ENCODE data around the gene ATP1A1. TPM values are rescaled to one million over a fixed set of nuclear protein-coding genes. Genes with fewer than 3 reads are reported as not detected.

ATP1A1 gene
- total and polyA plus RNA-seq, 9 of the 15 experiments (the other 6 are each of a cell fraction or from before 2014, with no cell fraction given), result 99.3 to 513 (median 234) TPM

DNA sequence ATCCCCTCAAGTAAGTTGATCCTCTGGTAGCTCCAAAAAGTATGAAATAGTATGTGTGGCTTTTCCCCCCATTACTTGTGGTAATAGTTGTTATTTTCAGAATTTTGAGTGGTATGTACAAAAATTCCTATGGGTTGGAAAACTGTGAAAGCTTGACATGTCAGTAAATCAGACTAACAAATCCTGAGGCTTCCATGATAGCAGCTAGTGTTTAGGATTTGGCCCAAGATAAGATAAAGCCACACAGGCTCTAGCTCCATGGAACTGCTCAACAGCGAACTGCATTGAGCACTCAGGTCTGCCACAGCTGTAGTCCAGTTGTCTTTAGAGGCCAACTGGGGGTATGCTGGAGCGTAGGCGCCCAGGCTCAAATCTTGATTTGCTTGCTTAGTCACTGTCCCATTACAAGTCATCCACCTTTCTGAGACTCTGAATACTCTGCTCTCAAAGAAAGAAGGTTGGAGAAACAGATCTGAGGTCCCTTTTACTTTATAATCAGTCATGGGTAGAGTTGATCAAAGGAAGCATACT lies 28.7 kb downstream of the ATP1A1 start:
- no peaks in the 10 kb centered on the region; the same call in 1 of the 2 replicates for H4K20me1 ChIP-seq (replicated peaks; ENCODE audit: control insufficient read depth, insufficient read depth, low read length)
- POLR2A ChIA-PET, result interaction anchor here (0.5 to 3.4 kb wide), 10 partner anchors 9 to 53 kb away, joined by 3 to 14 read pairs (median 4); no protein-coding TSS in a partner anchor
- H3K27me3 ChIP-seq (ENCODE audit: control insufficient read depth in 2 of 2, insufficient read depth in 2 of 2, low read length in 2 of 2), result no peaks in the 10 kb centered on the region
- no peak for TF ChIP-seq ARID3A (IDR thresholded peaks at IDR 0.05; ENCODE audit: borderline replicate concordance, low read depth, low read length)
- no peak for TF ChIP-seq CREBBP (IDR thresholded peaks at IDR 0.05; ENCODE audit: low read depth, low read length)
- TF ChIP-seq, protein P1, sequence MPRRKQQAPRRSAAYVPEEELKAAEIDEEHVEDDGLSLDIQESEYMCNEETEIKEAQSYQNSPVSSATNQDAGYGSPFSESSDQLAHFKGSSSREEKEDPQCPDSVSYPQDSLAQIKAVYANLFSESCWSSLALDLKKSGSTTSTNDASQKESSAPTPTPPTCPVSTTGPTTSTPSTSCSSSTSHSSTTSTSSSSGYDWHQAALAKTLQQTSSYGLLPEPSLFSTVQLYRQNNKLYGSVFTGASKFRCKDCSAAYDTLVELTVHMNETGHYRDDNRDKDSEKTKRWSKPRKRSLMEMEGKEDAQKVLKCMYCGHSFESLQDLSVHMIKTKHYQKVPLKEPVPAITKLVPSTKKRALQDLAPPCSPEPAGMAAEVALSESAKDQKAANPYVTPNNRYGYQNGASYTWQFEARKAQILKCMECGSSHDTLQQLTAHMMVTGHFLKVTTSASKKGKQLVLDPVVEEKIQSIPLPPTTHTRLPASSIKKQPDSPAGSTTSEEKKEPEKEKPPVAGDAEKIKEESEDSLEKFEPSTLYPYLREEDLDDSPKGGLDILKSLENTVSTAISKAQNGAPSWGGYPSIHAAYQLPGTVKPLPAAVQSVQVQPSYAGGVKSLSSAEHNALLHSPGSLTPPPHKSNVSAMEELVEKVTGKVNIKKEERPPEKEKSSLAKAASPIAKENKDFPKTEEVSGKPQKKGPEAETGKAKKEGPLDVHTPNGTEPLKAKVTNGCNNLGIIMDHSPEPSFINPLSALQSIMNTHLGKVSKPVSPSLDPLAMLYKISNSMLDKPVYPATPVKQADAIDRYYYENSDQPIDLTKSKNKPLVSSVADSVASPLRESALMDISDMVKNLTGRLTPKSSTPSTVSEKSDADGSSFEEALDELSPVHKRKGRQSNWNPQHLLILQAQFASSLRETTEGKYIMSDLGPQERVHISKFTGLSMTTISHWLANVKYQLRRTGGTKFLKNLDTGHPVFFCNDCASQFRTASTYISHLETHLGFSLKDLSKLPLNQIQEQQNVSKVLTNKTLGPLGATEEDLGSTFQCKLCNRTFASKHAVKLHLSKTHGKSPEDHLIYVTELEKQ (CRISPR knock-in tag; IDR thresholded peaks at IDR 0.05), result no peak
- TF ChIP-seq RBM14 (IDR thresholded peaks at IDR 0.05; ENCODE audit: borderline replicate concordance, insufficient read depth, low read depth, low read length), result no peak
- peak; percentile 49; the same call in 1 of the 2 replicates for TF ChIP-seq NFE2 (IDR thresholded peaks at IDR 0.05; ENCODE audit: low read depth)
- TF ChIP-seq, protein P2, sequence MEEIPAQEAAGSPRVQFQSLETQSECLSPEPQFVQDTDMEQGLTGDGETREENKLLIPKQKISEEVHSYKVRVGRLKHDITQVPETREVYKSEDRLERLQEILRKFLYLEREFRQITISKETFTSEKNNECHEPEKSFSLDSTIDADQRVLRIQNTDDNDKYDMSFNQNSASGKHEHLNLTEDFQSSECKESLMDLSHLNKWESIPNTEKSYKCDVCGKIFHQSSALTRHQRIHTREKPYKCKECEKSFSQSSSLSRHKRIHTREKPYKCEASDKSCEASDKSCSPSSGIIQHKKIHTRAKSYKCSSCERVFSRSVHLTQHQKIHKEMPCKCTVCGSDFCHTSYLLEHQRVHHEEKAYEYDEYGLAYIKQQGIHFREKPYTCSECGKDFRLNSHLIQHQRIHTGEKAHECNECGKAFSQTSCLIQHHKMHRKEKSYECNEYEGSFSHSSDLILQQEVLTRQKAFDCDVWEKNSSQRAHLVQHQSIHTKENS (CRISPR knock-in tag; IDR thresholded peaks at IDR 0.05), result no peak
- no peak for TF ChIP-seq KDM4B (IDR thresholded peaks at IDR 0.05; ENCODE audit: borderline replicate concordance in 2 of 2, low read depth in 1 of 2)
- peak; percentile 23; the same call in 1 of the 2 replicates for TF ChIP-seq DPF2 (IDR thresholded peaks at IDR 0.05)
- TF ChIP-seq ZKSCAN1 (IDR thresholded peaks at IDR 0.05; ENCODE audit: low read depth, low read length), result no peak
- TF ChIP-seq ZNF77 (CRISPR knock-in tag; IDR thresholded peaks at IDR 0.05), result no peak
- no peak for TF ChIP-seq ETV5 (CRISPR knock-in tag; IDR thresholded peaks at IDR 0.05; ENCODE audit: low read depth)
- no peak for TF ChIP-seq SNIP1 (IDR thresholded peaks at IDR 0.05; ENCODE audit: low read depth)
- TF ChIP-seq BDP1 (IDR thresholded peaks at IDR 0.05; ENCODE audit: insufficient read depth, insufficient read length), result no peak
- TF ChIP-seq TAL1 (IDR thresholded peaks at IDR 0.05), result no peak
- TF ChIP-seq YBX1 (IDR thresholded peaks at IDR 0.05), result no peak
- TF ChIP-seq OTX1 (CRISPR knock-in tag; IDR thresholded peaks at IDR 0.05), result no peak
- TF ChIP-seq HIVEP1 (CRISPR knock-in tag; IDR thresholded peaks at IDR 0.05), result no peak
- TF ChIP-seq DDX20 (tag; IDR thresholded peaks at IDR 0.05; ENCODE audit: low read depth), result no peak
- TF ChIP-seq ZC3H11A (IDR thresholded peaks at IDR 0.05; ENCODE audit: low read depth, low read length), result no peak

More for the DNA sequence above, 28.7 kb downstream of the ATP1A1 start:
- intact Hi-C loops (cut with micrococcal nuclease) (no loop called here), in situ Hi-C loops (cut with MboI) (no loop called here)
- peaks cover 8 to 32% of the 10 kb centered on the region in 2 experiments; a peak in 3 of 5 replicates for H3K4me1 ChIP-seq (replicated peaks in 1 of 2; ENCODE audit: control insufficient read depth in 2 of 2, insufficient read depth in 2 of 2, low read length in 2 of 2)
- no peak overlapping the region for H3K4me3 ChIP-seq
- CTCF ChIA-PET (ENCODE audit: low intra/inter-chr PET ratio), result no interaction called here
- peaks cover 100% of the 10 kb centered on the region for H3K36me3 ChIP-seq (ENCODE audit: control insufficient read depth, insufficient read depth, low read length)
- 78% methylated on average over 3 of the region's 3 CpGs for WGBS (ENCODE audit: insufficient coverage, low coverage, missing lambda C conversion rate)
- no peaks in the 10 kb centered on the region for H3K9me1 ChIP-seq (ENCODE audit: control insufficient read depth, insufficient read depth, low read length)
- H3K4me2 ChIP-seq (ENCODE audit: insufficient read depth, low read length), result no peak overlapping the region
- no peak overlapping the region for H2AFZ ChIP-seq (ENCODE audit: low read depth, low read length)
- no peaks in the 10 kb centered on the region for H3K79me2 ChIP-seq (ENCODE audit: control insufficient read depth, insufficient read depth, low read length)
- no peak overlapping the region for H3K9ac ChIP-seq (ENCODE audit: insufficient read depth in 1 of 2, low read depth in 2 of 2, low read length in 2 of 2)
- no TSS peak for BruUV-seq (replicated peaks)
- FAIRE-seq, result peak; percentile 77
- peak; percentile 14 for ATAC-seq
- H3K27ac ChIP-seq (ENCODE audit: extremely low read depth, low read depth, low read length), result peak overlapping the region; percentile 38; the same call in 2 of the 3 replicates
- H3K9me3 ChIP-seq (replicated peaks; ENCODE audit: control insufficient read depth, insufficient read depth, low read depth, low read length), result no peaks in the 10 kb centered on the region
- DNase-seq (ENCODE audit: extremely low read depth in 1 of 4, low spot score in 3 of 4), result peak in 1 of 4 experiments; percentile 45
